IPS DF 6.9 (cell line): Measurements from ENCODE around the gene TMEM229B.

Experiments
- DNase-seq: peaks from one replicate; pipeline ENCODE4 v3.0.0-alpha.2; 2013; ENCODE audit warnings: low read depth, low spot score
- H3K27ac ChIP-seq: one replicate; pipeline ENCODE4 v1.5.1; 2013; ENCODE audit warnings: low read length, control low read depth
- H3K27me3 ChIP-seq: 2 replicates; pipeline ENCODE4 v1.6.1; 2013; ENCODE audit warnings: mild to moderate bottlenecking, low read length; ENCODE audit not compliant: control insufficient read depth, insufficient read depth
- H3K36me3 ChIP-seq: 2 replicates; pipeline ENCODE4 v1.6.1; 2013; ENCODE audit warnings: low read length; ENCODE audit not compliant: control insufficient read depth, insufficient read depth
- H3K4me1 ChIP-seq: 2 replicates; pipeline ENCODE4 v1.6.1; 2013; ENCODE audit warnings: low read length; ENCODE audit not compliant: control insufficient read depth, insufficient read depth
- H3K4me3 ChIP-seq: 2 replicates; pipeline ENCODE4 v1.5.1; 2013; ENCODE audit warnings: mild to moderate bottlenecking, low read length
- H3K9me3 ChIP-seq: 2 replicates; pipeline ENCODE4 v1.6.1; 2013; ENCODE audit warnings: low read length, inconsistent platforms; ENCODE audit not compliant: control insufficient read depth, insufficient read depth
- WGBS: extraction: QIAGEN DNeasy Blood & Tissue Kit; methylation state at CpG from one replicate; pipeline ENCODE4 v1.1.7; 2013; ENCODE audit warnings: mixed read lengths, missing lambda C conversion rate; ENCODE audit not compliant: insufficient read length, insufficient coverage; 5-methylcytosine and 5-hydroxymethylcytosine counted together

Gene TMEM229B

GRCh38 chr14:67502867-67503266, 14.3 kb upstream of the TMEM229B start:
- no peaks in the 10 kb centered on the region for H3K9me3 ChIP-seq
- no peak overlapping the region for H3K27ac ChIP-seq
- WGBS: no CpG with 5 or more reads among the region's 6 CpGs
- H3K4me3 ChIP-seq: no peak overlapping the region
- no peak for DNase-seq
- H3K27me3 ChIP-seq: no peaks in the 10 kb centered on the region
- H3K36me3 ChIP-seq: no peaks in the 10 kb centered on the region
- no peaks in the 10 kb centered on the region for H3K4me1 ChIP-seq

GRCh38 chr14:67501670-67502069, 13.1 kb upstream of the TMEM229B start:
- H3K27me3 ChIP-seq: no peaks in the 10 kb centered on the region
- no peak for DNase-seq
- no CpG with 5 or more reads among the region's 4 CpGs for WGBS
- no peaks in the 10 kb centered on the region for H3K9me3 ChIP-seq
- H3K36me3 ChIP-seq: no peaks in the 10 kb centered on the region
- H3K4me1 ChIP-seq: no peaks in the 10 kb centered on the region
- H3K27ac ChIP-seq: no peak overlapping the region
- no peak overlapping the region for H3K4me3 ChIP-seq

GRCh38 chr14:67500981-67501380, 12.5 kb upstream of the TMEM229B start:
- no peak for DNase-seq
- Histone ChIP-seq H3K4me1 (no peaks in the 10 kb centered on the region), H3K27ac (no peak overlapping the region), H3K4me3 (no peak overlapping the region), H3K9me3 (no peaks in the 10 kb centered on the region), H3K27me3 (no peaks in the 10 kb centered on the region), H3K36me3 (no peaks in the 10 kb centered on the region)
- no CpG with 5 or more reads among the region's 3 CpGs for WGBS

- WGBS: no CpG with 5 or more reads among the region's 4 CpGs
- no peak overlapping the region for H3K4me3 ChIP-seq
- no peak for DNase-seq
- no peaks in the 10 kb centered on the region for H3K36me3 ChIP-seq
- no peaks in the 10 kb centered on the region for H3K27me3 ChIP-seq
- no peaks in the 10 kb centered on the region; the same call in 1 of the 2 replicates for H3K9me3 ChIP-seq
- H3K4me1 ChIP-seq: no peaks in the 10 kb centered on the region
- H3K27ac ChIP-seq: no peak overlapping the region
Measured at GRCh38 chr14:67497716-67498115, 9.2 kb upstream of the TMEM229B start.

- Histone ChIP-seq H3K9me3 (no peaks in the 10 kb centered on the region; the same call in 1 of the 2 replicates), H3K27me3 (no peaks in the 10 kb centered on the region), H3K4me1 (no peaks in the 10 kb centered on the region), H3K27ac (no peak overlapping the region), H3K36me3 (no peaks in the 10 kb centered on the region), H3K4me3 (no peak overlapping the region)
- no peak for DNase-seq
- no CpG with 5 or more reads among the region's 13 CpGs for WGBS
Measured at GRCh38 chr14:67497216-67497615, 8.7 kb upstream of the TMEM229B start.

- no peak for DNase-seq
- no peaks in the 10 kb centered on the region for H3K27me3 ChIP-seq
- H3K9me3 ChIP-seq: no peaks in the 10 kb centered on the region; the same call in 1 of the 2 replicates
- no peaks in the 10 kb centered on the region for H3K36me3 ChIP-seq
- WGBS: no CpG with 5 or more reads among the region's 1 CpG
- H3K4me1 ChIP-seq: peaks cover 4% of the 10 kb centered on the region
- H3K27ac ChIP-seq: no peak overlapping the region
- no peak overlapping the region for H3K4me3 ChIP-seq
Measured at GRCh38 chr14:67495827-67496226, 7.3 kb upstream of the TMEM229B start.

GRCh38 chr14:67493092-67493717, 4.7 kb upstream of the TMEM229B start:
- no peaks in the 10 kb centered on the region for H3K27me3 ChIP-seq
- DNase-seq: no peak
- H3K27ac ChIP-seq: no peak overlapping the region
- H3K4me1 ChIP-seq: peaks cover 4% of the 10 kb centered on the region
- WGBS: no CpG with 5 or more reads among the region's 8 CpGs
- no peaks in the 10 kb centered on the region for H3K36me3 ChIP-seq
- no peak overlapping the region for H3K4me3 ChIP-seq
- no peaks in the 10 kb centered on the region; the same call in 1 of the 2 replicates for H3K9me3 ChIP-seq

GRCh38 chr14:67492538-67492937, 4.0 kb upstream of the TMEM229B start:
- no peaks in the 10 kb centered on the region for H3K36me3 ChIP-seq
- no CpG with 5 or more reads among the region's 3 CpGs for WGBS
- H3K4me3 ChIP-seq: no peak overlapping the region
- no peak for DNase-seq
- H3K27ac ChIP-seq: no peak overlapping the region
- no peaks in the 10 kb centered on the region; the same call in 1 of the 2 replicates for H3K9me3 ChIP-seq
- H3K4me1 ChIP-seq: peaks cover 4% of the 10 kb centered on the region
- H3K27me3 ChIP-seq: no peaks in the 10 kb centered on the region

- H3K27me3 ChIP-seq: no peaks in the 10 kb centered on the region
- DNase-seq: no peak
- no peak overlapping the region for H3K27ac ChIP-seq
- no peak overlapping the region for H3K4me3 ChIP-seq
- H3K36me3 ChIP-seq: no peaks in the 10 kb centered on the region
- H3K9me3 ChIP-seq: no peaks in the 10 kb centered on the region; the same call in 1 of the 2 replicates
- peaks cover 4% of the 10 kb centered on the region for H3K4me1 ChIP-seq
- WGBS: no CpG with 5 or more reads among the region's 9 CpGs
Measured at GRCh38 chr14:67491741-67492507, 3.4 kb upstream of the TMEM229B start.

GRCh38 chr14:67491285-67491684, 2.8 kb upstream of the TMEM229B start:
- Histone ChIP-seq H3K9me3 (no peaks in the 10 kb centered on the region; the same call in 1 of the 2 replicates), H3K27ac (no peak overlapping the region), H3K36me3 (no peaks in the 10 kb centered on the region), H3K4me3 (no peak overlapping the region), H3K4me1 (peaks cover 4% of the 10 kb centered on the region), H3K27me3 (no peaks in the 10 kb centered on the region)
- DNase-seq: no peak
- WGBS: no CpG with 5 or more reads among the region's 3 CpGs
